ENCODE measurements around the gene EXOC2. TPM values are rescaled to one million over a fixed set of nuclear protein-coding genes. Genes with fewer than 3 reads are reported as not detected.

The EXOC2 gene
- total and polyA plus RNA-seq, 8 donors, result 2.5 to 10.3 (median 6.4) TPM

- no peak for TF ChIP-seq CTCF (IDR thresholded peaks at IDR 0.05)
- Histone ChIP-seq H3K4me1 (no peaks in the 10 kb centered on the region), H3K9me3 (no peaks in the 10 kb centered on the region), H3K4me3 (no peak overlapping the region), H3K27me3 (no peaks in the 10 kb centered on the region), H3K36me3 (no peaks in the 10 kb centered on the region), H3K27ac (no peak overlapping the region)
- 69 to 78% methylated on average over 12 of the region's 12 CpGs for WGBS, 2 donors
- DNase-seq (no peak), FAIRE-seq (no peak), ATAC-seq (no peak)
- intact Hi-C loops (cut with DNase I), result no loop called here
Measured at GRCh38 chr6:449057-449430, 243.9 kb downstream of the EXOC2 start.

- intact Hi-C loops (cut with DNase I), result no loop called here
- ATAC-seq (no peak), DNase-seq (no peak), FAIRE-seq (no peak)
- Histone ChIP-seq H3K27ac (no peak overlapping the region), H3K36me3 (no peaks in the 10 kb centered on the region), H3K27me3 (no peaks in the 10 kb centered on the region), H3K4me1 (no peaks in the 10 kb centered on the region), H3K4me3 (no peak overlapping the region), H3K9me3 (no peaks in the 10 kb centered on the region)
- TF ChIP-seq CTCF (IDR thresholded peaks at IDR 0.05), result no peak
- 74 to 82% methylated on average over 19 of the region's 19 CpGs for WGBS, 2 donors
Measured at GRCh38 chr6:448296-449056, 244.5 kb downstream of the EXOC2 start.

GRCh38 chr6:447381-448165 is 245.4 kb downstream of the EXOC2 start:
- TF ChIP-seq CTCF (IDR thresholded peaks at IDR 0.05), result no peak
- Histone ChIP-seq H3K9me3 (no peaks in the 10 kb centered on the region), H3K27ac (no peak overlapping the region), H3K27me3 (no peaks in the 10 kb centered on the region), H3K4me1 (no peaks in the 10 kb centered on the region), H3K36me3 (no peaks in the 10 kb centered on the region), H3K4me3 (no peak overlapping the region)
- ATAC-seq (no peak), FAIRE-seq (no peak), DNase-seq (no peak)
- WGBS, 2 donors, result 68 to 79% methylated on average over 28 to 29 of the region's 29 CpGs
- intact Hi-C loops (cut with DNase I), result no loop called here

- ATAC-seq, result no peak
- no peak for DNase-seq
- H3K27me3 ChIP-seq, result no peaks in the 10 kb centered on the region
- H3K36me3 ChIP-seq, result no peaks in the 10 kb centered on the region
- FAIRE-seq, result no peak
- no peaks in the 10 kb centered on the region for H3K4me1 ChIP-seq
- no peak overlapping the region for H3K4me3 ChIP-seq
- H3K27ac ChIP-seq, result no peak overlapping the region
- intact Hi-C loops (cut with DNase I), result no loop called here
- no peaks in the 10 kb centered on the region for H3K9me3 ChIP-seq
- WGBS, 2 donors, result 61 to 80% methylated on average over 27 to 28 of the region's 28 CpGs
- TF ChIP-seq CTCF (IDR thresholded peaks at IDR 0.05), result no peak
Measured at GRCh38 chr6:446418-447366, 246.2 kb downstream of the EXOC2 start.

Data from pancreas (tissue), 10 donors.